Astrocyte (in vitro differentiated cells and primary cell): ENCODE measurements around the gene BSN. TPM values are rescaled to one million over a fixed set of nuclear protein-coding genes. Genes with fewer than 3 reads are reported as not detected.

ENCODE experiments used
- DNase-seq: peaks from one replicate; pipeline ENCODE4 v3.0.0-alpha.2; 2010; ENCODE audit warnings: low read depth
- FAIRE-seq: peaks from 2 replicates; lab custom pipeline; 2011; peaks lifted over from hg19 to GRCh38; lab: Jason Lieb, UNC
- H2AFZ ChIP-seq: 2 replicates; pipeline ENCODE4 v1.6.0; 2012; ENCODE audit warnings: low read depth, low read length, inconsistent platforms
- H3K27ac ChIP-seq: 2 replicates; pipeline ENCODE4 v1.5.1; 2011; ENCODE audit warnings: low read depth, low read length, inconsistent platforms
- H3K27me3 ChIP-seq: 2 replicates; pipeline ENCODE4 v1.6.0; 2011; ENCODE audit warnings: low read length, inconsistent platforms; ENCODE audit not compliant: insufficient read depth
- H3K36me3 ChIP-seq: 2 replicates; pipeline ENCODE4 v1.5.1; 2011; ENCODE audit warnings: low read length, inconsistent platforms; ENCODE audit not compliant: insufficient read depth
- H3K4me1 ChIP-seq: 2 replicates; pipeline ENCODE4 v1.5.1; 2011; ENCODE audit warnings: low read length, inconsistent platforms; ENCODE audit not compliant: insufficient read depth
- H3K4me2 ChIP-seq: 2 replicates; pipeline ENCODE4 v1.6.0; 2012; ENCODE audit warnings: low read length, inconsistent platforms
- H3K4me3 ChIP-seq: 2 replicates; pipeline ENCODE4 v1.5.1; 2011; ENCODE audit warnings: low read depth, mild to moderate bottlenecking, low read length, inconsistent platforms; ENCODE audit not compliant: insufficient read depth
- H3K79me2 ChIP-seq: 2 replicates; pipeline ENCODE4 v1.6.0; 2012; ENCODE audit warnings: mild to moderate bottlenecking, low read length, inconsistent platforms; ENCODE audit not compliant: insufficient read depth
- H3K9ac ChIP-seq: 2 replicates; pipeline ENCODE4 v1.6.0; 2012; ENCODE audit warnings: mild to moderate bottlenecking, low read length, inconsistent platforms
- H3K9me3 ChIP-seq: 2 replicates; pipeline ENCODE4 v1.5.1; 2012; ENCODE audit warnings: low read depth, mild to moderate bottlenecking, low read length, inconsistent platforms; ENCODE audit not compliant: insufficient read depth
- H4K20me1 ChIP-seq: 2 replicates; pipeline ENCODE4 v1.6.0; 2012; ENCODE audit warnings: low read length, inconsistent platforms; ENCODE audit not compliant: insufficient read depth
- H3K27ac Mint-ChIP-seq: one replicate; pipeline ENCODE4 v1.8.0; 2021; ENCODE audit warnings: mild to moderate bottlenecking, mixed read lengths; ENCODE audit not compliant: unreplicated experiment
- H3K27me3 Mint-ChIP-seq: one replicate; pipeline ENCODE4 v1.8.0; 2021; ENCODE audit warnings: low read depth, mixed read lengths; ENCODE audit not compliant: unreplicated experiment
- H3K36me3 Mint-ChIP-seq: one replicate; pipeline ENCODE4 v1.8.0; 2021; ENCODE audit warnings: low read depth, mixed read lengths; ENCODE audit not compliant: unreplicated experiment
- H3K4me1 Mint-ChIP-seq: one replicate; pipeline ENCODE4 v1.8.0; 2021; ENCODE audit warnings: low read depth, mixed read lengths; ENCODE audit not compliant: unreplicated experiment
- H3K4me3 Mint-ChIP-seq: one replicate; pipeline ENCODE4 v1.8.0; 2021; ENCODE audit warnings: mild to moderate bottlenecking, moderate library complexity, mixed read lengths; ENCODE audit not compliant: unreplicated experiment
- H3K9me3 Mint-ChIP-seq: one replicate; pipeline ENCODE4 v1.8.0; 2021; ENCODE audit warnings: mild to moderate bottlenecking, mixed read lengths; ENCODE audit not compliant: unreplicated experiment
- EZH2 ChIP-seq: IDR thresholded peaks from 2 replicates; pipeline ENCODE4 v1.6.1; 2012; ENCODE audit warnings: mild to moderate bottlenecking, low read length, inconsistent platforms; ENCODE audit not compliant: insufficient read depth
- total RNA-seq: library from RNA; stranded (reverse); gene quantifications from 2 replicates; pipeline ENCODE4 v1.2.1, GENCODE V29; 2021
- TF ChIP-seq, protein P1 (sequence below): IDR thresholded peaks from 2 replicates; pipeline ENCODE4 v1.5.1; 2011; ENCODE audit warnings: low read depth, mild to moderate bottlenecking, inconsistent platforms, low read length, moderate library complexity; ENCODE audit not compliant: insufficient read depth

The BSN gene
- total RNA-seq, 1 donor from 2014 or later = 0.86 TPM

DNA sequence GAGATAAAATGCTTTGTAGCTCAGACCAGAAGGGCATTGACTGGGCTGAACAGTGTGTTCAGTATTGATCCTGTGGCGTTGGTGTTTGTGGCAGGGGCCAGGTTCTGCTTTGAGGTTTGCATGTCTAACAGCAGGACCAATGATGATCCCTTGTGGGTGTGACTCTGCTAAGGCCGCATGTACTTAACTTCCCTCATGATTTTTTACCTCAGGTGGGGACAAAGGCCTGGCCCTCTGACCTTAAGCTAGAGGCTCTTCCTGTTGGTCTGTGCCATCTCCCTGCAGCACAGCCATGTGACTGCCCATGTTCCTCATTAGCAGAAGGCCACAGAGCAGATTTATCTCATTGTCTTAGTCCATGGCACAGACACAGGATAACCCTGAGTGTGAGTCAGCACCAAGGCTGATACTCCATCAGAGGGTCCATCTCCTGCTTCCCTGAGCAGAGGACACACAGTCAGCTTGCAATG is 34.3 kb upstream of the BSN start:
- TF ChIP-seq EZH2 = no peak
- TF ChIP-seq, protein P1, sequence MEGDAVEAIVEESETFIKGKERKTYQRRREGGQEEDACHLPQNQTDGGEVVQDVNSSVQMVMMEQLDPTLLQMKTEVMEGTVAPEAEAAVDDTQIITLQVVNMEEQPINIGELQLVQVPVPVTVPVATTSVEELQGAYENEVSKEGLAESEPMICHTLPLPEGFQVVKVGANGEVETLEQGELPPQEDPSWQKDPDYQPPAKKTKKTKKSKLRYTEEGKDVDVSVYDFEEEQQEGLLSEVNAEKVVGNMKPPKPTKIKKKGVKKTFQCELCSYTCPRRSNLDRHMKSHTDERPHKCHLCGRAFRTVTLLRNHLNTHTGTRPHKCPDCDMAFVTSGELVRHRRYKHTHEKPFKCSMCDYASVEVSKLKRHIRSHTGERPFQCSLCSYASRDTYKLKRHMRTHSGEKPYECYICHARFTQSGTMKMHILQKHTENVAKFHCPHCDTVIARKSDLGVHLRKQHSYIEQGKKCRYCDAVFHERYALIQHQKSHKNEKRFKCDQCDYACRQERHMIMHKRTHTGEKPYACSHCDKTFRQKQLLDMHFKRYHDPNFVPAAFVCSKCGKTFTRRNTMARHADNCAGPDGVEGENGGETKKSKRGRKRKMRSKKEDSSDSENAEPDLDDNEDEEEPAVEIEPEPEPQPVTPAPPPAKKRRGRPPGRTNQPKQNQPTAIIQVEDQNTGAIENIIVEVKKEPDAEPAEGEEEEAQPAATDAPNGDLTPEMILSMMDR = no peak
- peaks cover 18% of the 10 kb centered on the region for H3K36me3 Mint-ChIP-seq
- H3K4me1 ChIP-seq = no peaks in the 10 kb centered on the region
- no peak overlapping the region for H3K4me3 Mint-ChIP-seq
- H3K27me3 ChIP-seq = no peaks in the 10 kb centered on the region
- H3K4me3 ChIP-seq = no peak overlapping the region
- H2AFZ ChIP-seq = no peak overlapping the region
- no peak overlapping the region for H3K9ac ChIP-seq
- no peaks in the 10 kb centered on the region for H3K9me3 ChIP-seq
- no peak for DNase-seq
- H3K36me3 ChIP-seq = peaks cover 9% of the 10 kb centered on the region
- H3K9me3 Mint-ChIP-seq = no peaks in the 10 kb centered on the region
- FAIRE-seq = no peak
- H3K27me3 Mint-ChIP-seq = no peaks in the 10 kb centered on the region
- no peaks in the 10 kb centered on the region for H3K79me2 ChIP-seq
- no peak overlapping the region for H3K27ac ChIP-seq
- peaks cover 10% of the 10 kb centered on the region for H3K4me1 Mint-ChIP-seq
- no peak overlapping the region for H3K4me2 ChIP-seq
- H4K20me1 ChIP-seq = peaks cover 18% of the 10 kb centered on the region
- no peak overlapping the region for H3K27ac Mint-ChIP-seq

DNA sequence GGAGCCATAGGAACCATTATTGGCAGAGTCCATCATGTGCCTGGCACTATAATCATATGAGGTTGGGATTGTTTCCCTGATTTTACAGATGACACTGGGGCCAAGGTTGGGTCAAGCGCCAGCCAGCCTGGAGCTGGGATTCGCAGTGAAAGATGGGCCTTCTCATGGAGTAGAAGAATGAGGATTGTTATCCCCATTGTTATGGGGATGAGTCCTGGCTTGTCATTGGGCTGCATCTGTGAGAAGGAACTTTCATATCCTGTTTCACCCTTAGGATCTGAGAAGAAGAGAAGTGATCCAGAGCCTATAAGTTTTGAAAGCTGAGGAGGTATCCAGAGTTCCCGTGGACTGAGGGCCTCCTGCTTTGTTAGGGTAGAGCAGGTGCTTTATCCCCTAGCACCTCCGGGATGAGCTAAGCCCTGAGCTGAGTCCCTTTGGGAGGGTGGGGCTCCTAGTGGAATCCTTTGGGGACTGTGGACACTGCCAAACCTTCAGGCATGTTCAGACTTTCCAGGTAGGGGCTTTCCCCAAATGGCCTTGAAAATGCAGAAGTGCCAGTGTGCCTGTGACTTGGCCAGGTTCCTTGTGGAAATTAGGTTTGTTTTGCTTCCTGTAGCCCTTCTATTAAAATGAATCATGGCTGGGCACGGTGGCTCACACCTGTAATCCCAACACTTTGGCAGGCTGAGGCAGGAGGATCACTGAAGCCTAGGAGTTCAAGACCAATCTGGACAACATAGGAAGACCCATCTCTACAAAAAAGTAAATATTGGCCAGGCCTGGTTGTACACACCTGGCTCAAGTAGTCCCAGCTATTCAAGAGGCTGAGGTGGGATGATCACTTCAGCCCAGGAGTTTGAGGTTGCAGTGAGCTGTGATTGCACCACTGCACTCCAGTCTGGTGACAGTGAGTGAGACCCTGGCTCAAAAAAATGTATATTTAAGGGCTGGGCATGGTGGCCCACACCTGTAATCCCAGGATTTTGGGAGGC is 30.2 kb upstream of the BSN start:
- no peak overlapping the region for H3K27ac ChIP-seq
- H3K9me3 Mint-ChIP-seq = no peaks in the 10 kb centered on the region
- H4K20me1 ChIP-seq = peaks cover 17% of the 10 kb centered on the region
- H3K27ac Mint-ChIP-seq = no peak overlapping the region
- DNase-seq = no peak
- no peak overlapping the region for H3K4me3 Mint-ChIP-seq
- peaks cover 10% of the 10 kb centered on the region for H3K4me1 Mint-ChIP-seq
- no peaks in the 10 kb centered on the region for H3K79me2 ChIP-seq
- no peaks in the 10 kb centered on the region for H3K9me3 ChIP-seq
- H3K27me3 Mint-ChIP-seq = no peaks in the 10 kb centered on the region
- H3K4me1 ChIP-seq = no peaks in the 10 kb centered on the region
- H3K27me3 ChIP-seq = no peaks in the 10 kb centered on the region
- H3K4me3 ChIP-seq = no peak overlapping the region
- peaks cover 4% of the 10 kb centered on the region for H3K36me3 Mint-ChIP-seq
- no peak for FAIRE-seq
- H3K4me2 ChIP-seq = no peak overlapping the region
- TF ChIP-seq EZH2 = no peak
- TF ChIP-seq, protein P1 = no peak
- no peak overlapping the region for H3K9ac ChIP-seq
- H2AFZ ChIP-seq = no peak overlapping the region
- no peaks in the 10 kb centered on the region for H3K36me3 ChIP-seq
